ENCODE measurements around the gene PRM2.
"Not testable (repeated sequence)": the region's sequence is repeated elsewhere in the genome, so short reads cannot be mapped to it uniquely, and the experiment has no call there.

GRCh38 chr16:11289696-11290095, 13.4 kb upstream of the PRM2 start:
- TF ChIP-seq SNAI2 (CRISPR knock-in tag; IDR thresholded peaks at IDR 0.05); POU6F1 (CRISPR knock-in tag; IDR thresholded peaks at IDR 0.05; ENCODE audit: borderline replicate concordance, low read depth); ZFP3 (CRISPR knock-in tag; IDR thresholded peaks at IDR 0.05); ZC3H10 (CRISPR knock-in tag; IDR thresholded peaks at IDR 0.05); ESRRG (CRISPR knock-in tag; IDR thresholded peaks at IDR 0.05); ZFP30 (CRISPR knock-in tag; IDR thresholded peaks at IDR 0.05); CREB5 (CRISPR knock-in tag; IDR thresholded peaks at IDR 0.05; ENCODE audit: low read depth); PATZ1 (CRISPR knock-in tag; IDR thresholded peaks at IDR 0.05; ENCODE audit: borderline replicate concordance): not testable (repeated sequence)

Data from SK-N-SH treated with all-trans-retinoic acid at 6 μM for 48 hours (cell line).